ENCODE results near the gene APBB1IP. TPM values are rescaled to one million over a fixed set of nuclear protein-coding genes. Genes with fewer than 3 reads are reported as not detected.
"Not testable (repeated sequence)": the region's sequence is repeated elsewhere in the genome, so short reads cannot be mapped to it uniquely, and the experiment has no call there.

APBB1IP gene
- total RNA-seq, 1 experiment from 2014 or later: not detected

DNA sequence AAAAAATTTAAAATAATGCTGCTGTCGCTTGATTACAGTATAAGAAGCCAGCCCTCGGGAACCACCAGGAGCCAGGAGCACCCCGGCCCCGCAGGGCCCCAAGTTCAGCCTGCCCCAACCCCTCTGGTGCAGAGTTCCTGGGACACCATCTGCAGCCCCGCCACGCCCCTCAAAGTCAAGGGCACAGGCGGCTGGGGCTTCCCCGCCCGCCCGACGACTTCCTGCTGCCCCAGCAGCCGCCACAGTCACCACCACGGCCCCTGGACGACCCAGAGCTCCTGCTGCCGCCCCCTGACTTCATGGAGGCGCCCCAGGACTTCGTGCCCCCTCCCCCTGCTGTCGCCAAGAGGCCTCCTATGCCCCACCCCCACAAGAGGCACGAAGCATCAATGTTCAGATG lies 155.8 kb downstream of the APBB1IP start:
- Histone ChIP-seq H3K79me2 (ENCODE audit: low read length) (no peaks in the 10 kb centered on the region), H4K20me1 (ENCODE audit: low read length) (no peaks in the 10 kb centered on the region), H3K27me3 (ENCODE audit: low read length) (peaks cover 48% of the 10 kb centered on the region), H3K4me3 (ENCODE audit: low read length) (no peak overlapping the region), H3K4me2 (ENCODE audit: low read length) (no peak overlapping the region), H3K4me1 (ENCODE audit: insufficient read depth, low read length) (no peaks in the 10 kb centered on the region), H3K9ac (ENCODE audit: low read length) (no peak overlapping the region), H3F3A (ENCODE audit: low read length, unreplicated experiment) (no peaks in the 10 kb centered on the region), H3K9me2 (replicated peaks; ENCODE audit: low read length) (no peaks in the 10 kb centered on the region), H3K27ac (ENCODE audit: low read length) (no peak overlapping the region), H3K9me3 (ENCODE audit: low read length) (no peaks in the 10 kb centered on the region), H2AFZ (ENCODE audit: low read length) (no peak overlapping the region), H3K36me3 (ENCODE audit: low read depth, low read length) (no peaks in the 10 kb centered on the region)
- BruUV-seq (replicated peaks): no TSS peak
- intact Hi-C loops (cut with micrococcal nuclease): no loop called here
- TF ChIP-seq EZH2 (IDR thresholded peaks at IDR 0.05; ENCODE audit: low read length, unreplicated experiment) (no peak), EZH2phosphoT487 (IDR thresholded peaks at IDR 0.05; ENCODE audit: borderline replicate concordance, low read length) (no peak), CTCF (conservative IDR thresholded peaks at IDR 0.05; ENCODE audit: low read depth, low read length) (no peak)
- no peak for ATAC-seq
- ChIA-PET POLR2A (ENCODE audit: unreplicated experiment) (no interaction called here), CTCF (no interaction called here)
- DNase-seq: no peak

- BruUV-seq (replicated peaks); H2AFZ ChIP-seq (ENCODE audit: low read length); H3K36me3 ChIP-seq (ENCODE audit: low read depth, low read length); H3K27ac ChIP-seq (ENCODE audit: low read length); H3K9me2 ChIP-seq (replicated peaks; ENCODE audit: low read length); H3K4me3 ChIP-seq (ENCODE audit: low read length); H3K4me1 ChIP-seq (ENCODE audit: insufficient read depth, low read length); H3K4me2 ChIP-seq (ENCODE audit: low read length); POLR2A ChIA-PET (ENCODE audit: unreplicated experiment); H3K9me3 ChIP-seq (ENCODE audit: low read length); H3K79me2 ChIP-seq (ENCODE audit: low read length); H4K20me1 ChIP-seq (ENCODE audit: low read length); intact Hi-C loops (cut with micrococcal nuclease); H3K9ac ChIP-seq (ENCODE audit: low read length); H3F3A ChIP-seq (ENCODE audit: low read length, unreplicated experiment): not testable (repeated sequence)
- 0 out of 2 replicates have a peak, but pooled peaks cover 12% of the 10 kb centered on the region for H3K27me3 ChIP-seq (ENCODE audit: low read length)
- peak; percentile 38 for DNase-seq
- CTCF ChIA-PET: interaction anchor here (0.7 kb wide), 1 partner anchor 311 kb away, joined by 4 read pairs; no protein-coding TSS in a partner anchor
- ATAC-seq: peak; percentile 92
These were observed 165.1 kb downstream of the APBB1IP start for GRCh38 chr10:26603283-26603682.

DNA sequence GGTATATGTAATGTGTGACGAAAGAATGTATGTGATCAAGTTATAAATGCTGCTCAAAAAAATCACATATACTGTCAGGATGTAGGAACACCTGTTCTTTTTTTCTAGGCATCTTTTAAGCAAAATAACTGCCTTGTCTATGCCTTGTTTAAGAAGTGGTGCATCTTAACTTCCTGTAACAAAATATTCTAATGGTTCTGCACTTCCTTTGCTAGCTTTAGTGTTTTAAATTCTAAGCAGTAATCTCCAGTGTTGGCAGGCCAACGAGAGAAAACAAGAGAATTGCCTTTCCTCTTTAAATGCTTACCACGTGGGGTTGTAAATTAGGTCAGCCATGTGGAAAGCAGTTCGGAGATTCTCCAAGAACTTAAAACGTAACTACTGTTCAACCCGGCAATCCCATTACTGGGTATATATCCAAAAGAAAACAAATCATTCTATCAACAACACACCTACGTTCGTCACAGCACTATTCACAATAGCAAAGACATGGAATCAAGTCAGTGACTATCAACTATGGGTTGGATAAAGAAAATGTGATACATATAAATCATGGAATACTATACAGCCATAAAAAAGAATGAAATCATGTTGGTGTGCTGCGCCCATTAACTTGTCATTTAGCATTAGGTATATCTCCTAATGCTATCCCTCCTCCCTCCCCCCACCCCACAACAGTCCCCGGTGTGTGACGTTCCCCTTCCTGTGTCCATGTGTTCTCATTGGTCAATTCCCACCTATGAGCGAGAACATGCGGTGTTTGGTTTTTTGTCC lies 166.4 kb downstream of the APBB1IP start:
- H3K36me3 ChIP-seq (ENCODE audit: low read depth, low read length); intact Hi-C loops (cut with micrococcal nuclease); H3K9me2 ChIP-seq (replicated peaks; ENCODE audit: low read length); H3K9ac ChIP-seq (ENCODE audit: low read length); H4K20me1 ChIP-seq (ENCODE audit: low read length); DNase-seq; H3K27me3 ChIP-seq (ENCODE audit: low read length); H2AFZ ChIP-seq (ENCODE audit: low read length); H3K79me2 ChIP-seq (ENCODE audit: low read length); POLR2A ChIA-PET (ENCODE audit: unreplicated experiment); ATAC-seq; H3F3A ChIP-seq (ENCODE audit: low read length, unreplicated experiment); H3K4me3 ChIP-seq (ENCODE audit: low read length); H3K4me1 ChIP-seq (ENCODE audit: insufficient read depth, low read length); H3K4me2 ChIP-seq (ENCODE audit: low read length); BruUV-seq (replicated peaks); H3K9me3 ChIP-seq (ENCODE audit: low read length); CTCF ChIA-PET; H3K27ac ChIP-seq (ENCODE audit: low read length): not testable (repeated sequence)

Measured in PC-3 (cell line).